Measurements from ENCODE around the gene HERPUD1.

Gene HERPUD1

DNA sequence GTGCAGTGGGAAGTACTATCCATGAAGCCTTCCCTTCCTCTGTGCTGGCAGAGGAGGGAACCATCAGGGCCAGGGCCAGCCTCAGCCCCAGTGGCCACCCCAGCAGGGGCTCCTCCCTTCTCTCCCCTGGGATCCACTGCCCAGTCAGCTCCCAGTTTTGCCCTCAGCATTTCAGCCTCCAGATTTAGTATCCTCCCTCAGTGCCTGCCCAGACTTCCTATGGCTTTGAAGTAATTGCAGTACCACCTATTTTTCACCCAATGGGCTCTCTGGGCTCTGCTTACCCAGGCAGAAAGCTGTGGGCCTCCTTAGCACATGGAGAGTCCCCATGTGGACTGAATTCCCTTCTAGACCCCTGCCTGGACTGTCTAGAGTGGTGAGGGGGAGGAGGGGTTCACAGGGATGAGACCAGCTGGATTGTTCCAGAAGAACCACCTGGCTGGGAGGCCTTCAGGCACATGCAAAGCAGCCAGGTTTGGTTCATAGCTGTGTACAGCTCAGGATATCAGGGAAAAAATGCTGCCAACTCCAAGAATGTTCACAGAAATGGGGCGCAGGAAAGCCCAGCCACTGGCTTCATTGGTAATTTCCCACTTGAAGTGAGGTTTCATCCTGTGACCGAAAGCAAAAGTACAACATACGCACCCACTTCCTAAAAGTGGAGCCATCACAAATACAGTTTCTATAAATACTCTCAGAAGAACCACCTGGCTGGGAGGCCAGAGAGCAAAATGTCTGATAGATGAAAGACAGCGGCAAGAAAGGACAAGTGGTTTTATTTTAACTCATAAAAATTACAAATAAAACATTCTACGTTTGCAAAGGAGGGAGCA lies 15.2 kb upstream of the HERPUD1 start:
- peak overlapping the region; percentile 71 for H3K4me2 ChIP-seq (ENCODE audit: low read length)
- H4K20me1 ChIP-seq (ENCODE audit: control insufficient read depth, insufficient read depth, low read depth, low read length), result no peaks in the 10 kb centered on the region
- H3K4me3 ChIP-seq (ENCODE audit: low read length), result peak overlapping the region; percentile 64
- no peaks in the 10 kb centered on the region for H3K36me3 ChIP-seq (ENCODE audit: control insufficient read depth, low read length)
- no peaks in the 10 kb centered on the region; the same call in 1 of the 2 replicates for H3F3A ChIP-seq (ENCODE audit: control insufficient read depth, insufficient read depth)
- H3K4me1 ChIP-seq (ENCODE audit: control insufficient read depth, low read length), result peaks cover 69% of the 10 kb centered on the region
- H3K79me2 ChIP-seq (ENCODE audit: control insufficient read depth, low read length), result no peaks in the 10 kb centered on the region
- H3K9me2 ChIP-seq (replicated peaks; ENCODE audit: control insufficient read depth, low read length), result no peaks in the 10 kb centered on the region
- H3K27ac ChIP-seq (ENCODE audit: low read depth, low read length), result peak overlapping the region; percentile 67
- no peaks in the 10 kb centered on the region for H3K9me3 ChIP-seq (ENCODE audit: control insufficient read depth, insufficient read depth, low read length)
- TF ChIP-seq EZH2phosphoT487 (IDR thresholded peaks at IDR 0.05; ENCODE audit: borderline replicate concordance, low read length) (no peak), CTCF (IDR thresholded peaks at IDR 0.05; ENCODE audit: low read depth, low read length, poor library complexity, severe bottlenecking) (no peak)
- no peaks in the 10 kb centered on the region for H3K27me3 ChIP-seq (ENCODE audit: control insufficient read depth, low read length)

DNA sequence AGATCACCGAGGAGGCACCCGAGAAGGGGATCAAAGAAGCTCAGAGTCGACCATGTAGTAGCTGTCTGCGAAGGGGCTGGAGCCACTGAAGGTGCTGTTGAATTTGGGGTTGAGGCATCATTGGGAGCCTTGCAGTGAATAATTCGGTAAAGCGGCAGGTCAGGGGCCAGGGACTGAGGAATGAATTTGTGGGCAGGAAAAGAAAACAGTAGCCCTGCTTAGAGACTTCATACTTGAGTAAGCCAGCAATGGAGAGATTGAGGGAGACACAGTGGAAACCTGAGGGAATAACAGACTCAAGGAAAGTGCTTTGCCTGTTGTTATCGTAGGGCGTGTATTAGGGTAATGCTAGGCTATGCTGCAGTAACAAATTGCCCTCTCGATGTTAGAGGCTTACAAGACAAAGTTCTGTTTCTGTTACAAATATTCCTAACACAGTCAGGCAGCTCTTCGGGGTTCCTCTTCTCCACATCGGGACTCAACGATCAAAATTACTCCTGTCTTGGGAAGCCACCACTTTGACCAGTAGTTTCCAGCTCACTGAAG lies 13.4 kb upstream of the HERPUD1 start:
- H3K4me3 ChIP-seq (ENCODE audit: low read length), result no peak overlapping the region
- H3K4me2 ChIP-seq (ENCODE audit: low read length), result no peak overlapping the region; the same call in 1 of the 2 replicates
- H3K9me2 ChIP-seq (replicated peaks; ENCODE audit: control insufficient read depth, low read length), result no peaks in the 10 kb centered on the region
- H3K27me3 ChIP-seq (ENCODE audit: control insufficient read depth, low read length), result no peaks in the 10 kb centered on the region
- no peaks in the 10 kb centered on the region for H3K79me2 ChIP-seq (ENCODE audit: control insufficient read depth, low read length)
- no peaks in the 10 kb centered on the region for H3K36me3 ChIP-seq (ENCODE audit: control insufficient read depth, low read length)
- no peaks in the 10 kb centered on the region; the same call in 1 of the 2 replicates for H3F3A ChIP-seq (ENCODE audit: control insufficient read depth, insufficient read depth)
- H4K20me1 ChIP-seq (ENCODE audit: control insufficient read depth, insufficient read depth, low read depth, low read length), result no peaks in the 10 kb centered on the region
- H3K27ac ChIP-seq (ENCODE audit: low read depth, low read length), result no peak overlapping the region
- no peak for TF ChIP-seq EZH2phosphoT487 (IDR thresholded peaks at IDR 0.05; ENCODE audit: borderline replicate concordance, low read length)
- no peak for TF ChIP-seq CTCF (IDR thresholded peaks at IDR 0.05; ENCODE audit: low read depth, low read length, poor library complexity, severe bottlenecking)
- H3K4me1 ChIP-seq (ENCODE audit: control insufficient read depth, low read length), result peaks cover 51% of the 10 kb centered on the region
- no peaks in the 10 kb centered on the region for H3K9me3 ChIP-seq (ENCODE audit: control insufficient read depth, insufficient read depth, low read length)

DNA sequence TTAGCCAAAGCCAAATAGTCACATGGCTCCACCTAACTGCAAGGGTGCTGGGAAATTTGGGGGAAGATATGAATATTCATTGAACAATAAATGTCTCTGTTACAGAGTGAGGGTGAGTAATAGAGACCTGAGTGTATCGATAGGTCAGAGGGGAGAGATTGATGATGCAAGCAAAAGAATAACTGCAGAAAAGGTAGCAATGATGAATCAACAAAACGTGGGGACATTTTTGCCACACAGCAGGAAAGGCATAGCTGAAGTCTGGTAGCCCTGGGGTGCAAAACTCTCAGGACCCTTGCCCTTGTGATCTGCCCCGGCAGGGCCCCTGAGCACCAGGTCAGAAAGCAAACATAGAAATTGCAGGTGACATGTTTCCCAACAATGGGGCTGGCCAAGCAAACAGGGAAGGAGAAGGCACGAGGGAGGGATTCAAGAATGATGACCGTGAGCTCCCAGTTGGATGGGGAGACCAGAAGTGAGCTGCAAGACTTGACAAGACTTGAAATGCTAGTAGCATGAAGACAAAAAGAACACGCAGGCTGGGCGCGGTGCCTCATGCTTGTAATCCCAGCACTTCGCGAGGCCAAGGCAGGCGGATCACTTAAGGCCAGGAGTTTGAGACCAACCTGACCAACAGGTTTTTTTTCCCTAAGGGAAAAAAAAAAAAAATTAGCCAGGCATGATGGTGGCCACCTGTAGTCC lies 12.7 kb upstream of the HERPUD1 start:
- Histone ChIP-seq H3K4me1 (ENCODE audit: control insufficient read depth, low read length) (peaks cover 47% of the 10 kb centered on the region), H3K4me2 (ENCODE audit: low read length) (no peak overlapping the region), H3K36me3 (ENCODE audit: control insufficient read depth, low read length) (no peaks in the 10 kb centered on the region), H3K27me3 (ENCODE audit: control insufficient read depth, low read length) (no peaks in the 10 kb centered on the region), H3K9me3 (ENCODE audit: control insufficient read depth, insufficient read depth, low read length) (no peaks in the 10 kb centered on the region), H3K9me2 (replicated peaks; ENCODE audit: control insufficient read depth, low read length) (no peaks in the 10 kb centered on the region), H4K20me1 (ENCODE audit: control insufficient read depth, insufficient read depth, low read depth, low read length) (no peaks in the 10 kb centered on the region), H3K4me3 (ENCODE audit: low read length) (no peak overlapping the region), H3K27ac (ENCODE audit: low read depth, low read length) (no peak overlapping the region), H3K79me2 (ENCODE audit: control insufficient read depth, low read length) (no peaks in the 10 kb centered on the region), H3F3A (ENCODE audit: control insufficient read depth, insufficient read depth) (no peaks in the 10 kb centered on the region; the same call in 1 of the 2 replicates)
- no peak for TF ChIP-seq CTCF (IDR thresholded peaks at IDR 0.05; ENCODE audit: low read depth, low read length, poor library complexity, severe bottlenecking)

Data from DOHH2 (cell line).